PC-9 (cell line): Measurements from ENCODE around the gene UBR1.

Experiments
- EZH2 ChIP-seq: fragments of 200-600 bp; sonication (generic); IDR thresholded peaks from 2 replicates; pipeline ENCODE4 v1.8.0; 2017; ENCODE audit warnings: antibody characterized with exemption, low read depth
- TF ChIP-seq, protein P1 (sequence below): fragments of 200-600 bp; sonication (generic); conservative IDR thresholded peaks from 2 replicates; pipeline ENCODE4 v1.6.1; 2017; ENCODE audit warnings: mixed run types, antibody characterized with exemption, mild to moderate bottlenecking, moderate library complexity

DNA sequence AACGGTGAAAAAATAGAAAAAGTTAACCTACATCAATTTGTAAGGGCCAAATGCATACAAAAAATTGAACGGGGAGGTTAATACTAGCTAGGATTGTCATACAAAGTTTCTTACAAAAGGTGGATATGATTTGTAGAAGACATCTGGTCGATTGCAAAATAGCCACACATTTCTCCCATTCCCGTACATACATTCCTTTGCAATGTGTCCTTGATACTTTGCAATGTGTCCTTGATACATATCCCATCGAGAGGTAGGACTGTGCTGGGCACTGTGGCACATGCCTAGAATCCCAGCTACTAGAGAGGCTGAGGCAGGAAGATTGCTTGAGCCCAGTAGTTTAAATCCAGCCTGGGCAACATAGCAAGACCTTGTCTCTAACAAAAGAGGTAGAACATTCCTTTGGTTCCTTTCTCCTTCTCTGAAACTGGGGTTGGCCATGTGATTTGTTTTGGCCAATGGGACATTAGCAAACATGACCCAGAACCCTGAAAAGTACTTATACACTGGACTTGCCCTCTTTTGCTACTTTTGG, 194.7 kb downstream of the UBR1 start:
- TF ChIP-seq, protein P1, sequence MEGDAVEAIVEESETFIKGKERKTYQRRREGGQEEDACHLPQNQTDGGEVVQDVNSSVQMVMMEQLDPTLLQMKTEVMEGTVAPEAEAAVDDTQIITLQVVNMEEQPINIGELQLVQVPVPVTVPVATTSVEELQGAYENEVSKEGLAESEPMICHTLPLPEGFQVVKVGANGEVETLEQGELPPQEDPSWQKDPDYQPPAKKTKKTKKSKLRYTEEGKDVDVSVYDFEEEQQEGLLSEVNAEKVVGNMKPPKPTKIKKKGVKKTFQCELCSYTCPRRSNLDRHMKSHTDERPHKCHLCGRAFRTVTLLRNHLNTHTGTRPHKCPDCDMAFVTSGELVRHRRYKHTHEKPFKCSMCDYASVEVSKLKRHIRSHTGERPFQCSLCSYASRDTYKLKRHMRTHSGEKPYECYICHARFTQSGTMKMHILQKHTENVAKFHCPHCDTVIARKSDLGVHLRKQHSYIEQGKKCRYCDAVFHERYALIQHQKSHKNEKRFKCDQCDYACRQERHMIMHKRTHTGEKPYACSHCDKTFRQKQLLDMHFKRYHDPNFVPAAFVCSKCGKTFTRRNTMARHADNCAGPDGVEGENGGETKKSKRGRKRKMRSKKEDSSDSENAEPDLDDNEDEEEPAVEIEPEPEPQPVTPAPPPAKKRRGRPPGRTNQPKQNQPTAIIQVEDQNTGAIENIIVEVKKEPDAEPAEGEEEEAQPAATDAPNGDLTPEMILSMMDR, result no peak
- TF ChIP-seq EZH2, result no peak
